SK-N-SH (cell line): ENCODE data around the gene PAPPA2. TPM values are rescaled to one million over a fixed set of nuclear protein-coding genes. Genes with fewer than 3 reads are reported as not detected.

Experiments used
- CTCF ChIA-PET: fragments of 300-600, 350-600 bp; formaldehyde crosslinking; extraction: SDS; loops from one replicate; lab custom pipeline; 2021; lab: Yijun Ruan, JAX
- POLR2A ChIA-PET: fragments of 350-600 bp; sonication (Branson Sonifier 250); formaldehyde crosslinking; extraction: SDS; loops from one replicate; lab custom pipeline; 2020; ENCODE audit warnings: antibody characterized with exemption, inconsistent platforms; lab: Yijun Ruan, JAX
- DNase-seq: peaks from one replicate; pipeline ENCODE4 v3.0.0; 2012
- H2AFZ ChIP-seq: fragments of 200-600 bp; sonication (generic); 2 replicates; pipeline ENCODE4 v1.8.1; 2016; ENCODE audit warnings: antibody characterized with exemption, mild to moderate bottlenecking, low read depth
- H3F3A ChIP-seq: fragments of 200-600 bp; sonication (generic); replicated peaks from 2 replicates; pipeline ENCODE3; 2016; ENCODE audit warnings: antibody characterized with exemption, mild to moderate bottlenecking; ENCODE audit not compliant: insufficient read depth
- H3K27ac ChIP-seq, 2 experiments: fragments of 200-500 bp in 1 of 2; fragments of 200-600 bp in 1 of 2; sonication (Bioruptor generic) in 1 of 2; sonication (generic), shearing (Covaris generic) in 1 of 2; 2 replicates each; pipeline versions ENCODE4 v1.5.1 to v1.6.1; 2014 to 2016; ENCODE audit warnings: low read depth in 2 of 2, inconsistent platforms in 1 of 2, low read length in 1 of 2, mild to moderate bottlenecking in 1 of 2, mixed read lengths in 1 of 2
- H3K27me3 ChIP-seq: fragments of 200-600 bp; sonication (generic), shearing (Covaris generic); 2 replicates; pipeline ENCODE4 v1.6.1; 2016; ENCODE audit warnings: mixed run types; ENCODE audit not compliant: insufficient read depth
- H3K36me3 ChIP-seq, 2 experiments: fragments of 200-500 bp in 1 of 2; fragments of 200-600 bp in 1 of 2; sonication (Bioruptor generic) in 1 of 2; sonication (generic) in 1 of 2; replicated peaks in 1 of 2; 2 replicates each; pipeline versions ENCODE3 to v1.5.1; 2014 to 2016; ENCODE audit warnings: low read length in 1 of 2, mild to moderate bottlenecking in 1 of 2; ENCODE audit not compliant: insufficient read depth in 2 of 2, control insufficient read depth in 1 of 2
- H3K4me1 ChIP-seq, 2 experiments: fragments of 200-500 bp in 1 of 2; fragments of 200-600 bp in 1 of 2; sonication (Bioruptor generic) in 1 of 2; sonication (generic), shearing (Covaris generic) in 1 of 2; 2 replicates each; pipeline versions ENCODE4 v1.5.1 to v1.6.1; 2014 to 2016; ENCODE audit warnings: low read depth in 1 of 2, low read length in 1 of 2, mixed run types in 1 of 2; ENCODE audit not compliant: insufficient read depth in 2 of 2, control insufficient read depth in 1 of 2
- H3K4me2 ChIP-seq: fragments of 200-600 bp; sonication (generic), shearing (Covaris generic); 2 replicates; pipeline ENCODE4 v1.6.1; 2017; ENCODE audit warnings: mixed run types
- H3K4me3 ChIP-seq, 2 experiments: fragments of 200-500 bp in 1 of 2; fragments of 200-600 bp in 1 of 2; sonication (Bioruptor generic) in 1 of 2; sonication (generic), shearing (Covaris generic) in 1 of 2; 2 replicates each; pipeline versions ENCODE4 v1.5.1 to v1.8.1; 2014 to 2016; ENCODE audit warnings: low read depth in 2 of 2, inconsistent platforms in 1 of 2, low read length in 1 of 2, mild to moderate bottlenecking in 1 of 2, mixed read lengths in 1 of 2, moderate library complexity in 1 of 2
- H3K79me2 ChIP-seq: fragments of 200-600 bp; sonication (generic); 2 replicates; pipeline ENCODE4 v1.8.1; 2017; ENCODE audit warnings: mild to moderate bottlenecking; ENCODE audit not compliant: insufficient read depth
- H3K9ac ChIP-seq: fragments of 200-600 bp; sonication (generic); 2 replicates; pipeline ENCODE4 v1.6.1; 2017; ENCODE audit warnings: mixed run types
- H3K9me2 ChIP-seq: fragments of 200-600 bp; sonication (generic); 2 replicates; pipeline ENCODE4 v1.6.1; 2017; ENCODE audit warnings: mixed run types
- H3K9me3 ChIP-seq: fragments of 200-600 bp; sonication (generic); 2 replicates; pipeline ENCODE4 v1.6.1; 2017; ENCODE audit warnings: mixed run types, mild to moderate bottlenecking, moderate library complexity
- H4K20me1 ChIP-seq: fragments of 200-600 bp; sonication (generic); 2 replicates; pipeline ENCODE4 v1.6.1; 2017; ENCODE audit warnings: mild to moderate bottlenecking, mixed run types; ENCODE audit not compliant: insufficient read depth
- CTCF ChIP-seq: fragments of 200-600 bp; sonication (generic); IDR thresholded peaks from 2 replicates; pipeline ENCODE4 v1.6.1; 2017; ENCODE audit warnings: antibody characterized with exemption, mild to moderate bottlenecking, moderate library complexity
- ELF1 ChIP-seq: IDR thresholded peaks from 2 replicates; pipeline ENCODE4 v1.4.0; 2012
- EP300 ChIP-seq, 2 experiments: IDR thresholded peaks; 2 replicates each; pipeline versions ENCODE4 v1.4.0 to v1.6.1; 2012; ENCODE audit warnings: borderline replicate concordance in 1 of 2, low read depth in 1 of 2, low read length in 1 of 2
- GABPA ChIP-seq: IDR thresholded peaks from 2 replicates; pipeline ENCODE4 v1.4.0; 2012; ENCODE audit warnings: low read depth, mild to moderate bottlenecking
- GATA2 ChIP-seq: sonication (generic); formaldehyde crosslinking; IDR thresholded peaks from 2 replicates; pipeline ENCODE4 v1.5.0; 2020; ENCODE audit warnings: mild to moderate bottlenecking, missing genetic modification reagents
- IRF3 ChIP-seq: fragments of 150-350 bp; IDR thresholded peaks from 2 replicates; pipeline ENCODE4 v1.6.1; 2016; ENCODE audit warnings: mild to moderate bottlenecking, low read depth, low read length
- MAX ChIP-seq: IDR thresholded peaks from 2 replicates; pipeline ENCODE4 v1.4.0; 2012; ENCODE audit warnings: low read depth
- NFIC ChIP-seq: IDR thresholded peaks from 2 replicates; pipeline ENCODE4 v1.4.0; 2012; ENCODE audit warnings: borderline replicate concordance
- NRF1 ChIP-seq: IDR thresholded peaks from 2 replicates; pipeline ENCODE4 v1.6.1; 2012; ENCODE audit warnings: low read depth, mild to moderate bottlenecking, low read length
- PBX3 ChIP-seq: IDR thresholded peaks from 2 replicates; pipeline ENCODE4; 2012
- POLR2AphosphoS5 ChIP-seq: IDR thresholded peaks from 2 replicates; pipeline ENCODE4 v1.6.1; 2012; ENCODE audit warnings: low read depth, low read length
- RCOR1 ChIP-seq: fragments of 150-350 bp; IDR thresholded peaks from 2 replicates; pipeline ENCODE4 v1.6.1; 2017; ENCODE audit warnings: antibody characterized with exemption, low read length
- RXRA ChIP-seq: IDR thresholded peaks from 2 replicates; pipeline ENCODE4 v1.4.0; 2012; ENCODE audit warnings: low read depth, mild to moderate bottlenecking, borderline replicate concordance
- SMC3 ChIP-seq: IDR thresholded peaks from 2 replicates; pipeline ENCODE4 v1.6.1; 2012; ENCODE audit warnings: low read depth, low read length, improper control_type of control experiment
- TAF1 ChIP-seq: IDR thresholded peaks from 2 replicates; pipeline ENCODE4 v1.6.1; 2012; ENCODE audit warnings: low read depth, mild to moderate bottlenecking, low read length, moderate library complexity, borderline replicate concordance
- TCF12 ChIP-seq: IDR thresholded peaks from 2 replicates; pipeline ENCODE4 v1.4.0; 2012
- TEAD4 ChIP-seq: IDR thresholded peaks from 2 replicates; pipeline ENCODE4 v1.4.0; 2012; ENCODE audit warnings: mild to moderate bottlenecking, borderline replicate concordance; ENCODE audit not compliant: insufficient read depth
- USF1 ChIP-seq: IDR thresholded peaks from 2 replicates; pipeline ENCODE4 v1.4.0; 2012; ENCODE audit warnings: low read depth, borderline replicate concordance
- WGBS: methylation state at CpG from one replicate; pipeline ENCODE4 v1.1.6; 2017; ENCODE audit warnings: low lambda C conversion rate; 5-methylcytosine and 5-hydroxymethylcytosine counted together
- polyA plus RNA-seq, 3 experiments: library from polyadenylated mRNA; depleted of rRNA; stranded (reverse); fragments of >200 nt; gene quantifications; 2 replicates each; pipeline ENCODE4 v1.2.3, GENCODE V29; 2012

The PAPPA2 gene
- polyA plus RNA-seq, 1 of the 3 experiments (the other 2 are of a cell fraction) = 0.02 TPM

- Histone ChIP-seq H3K27me3 (no peaks in the 10 kb centered on the region), H3K9me2 (no peaks in the 10 kb centered on the region), H3K36me3 (no peaks in the 10 kb centered on the region), H3K79me2 (no peaks in the 10 kb centered on the region), H3K4me1 (no peaks in the 10 kb centered on the region), H4K20me1 (no peaks in the 10 kb centered on the region), H2AFZ (no peak overlapping the region), H3K4me3 (no peak overlapping the region), H3K4me2 (no peak overlapping the region), H3K27ac (no peak overlapping the region), H3K9ac (no peak overlapping the region), H3K9me3 (no peaks in the 10 kb centered on the region), H3F3A (no peaks in the 10 kb centered on the region)
- CTCF ChIA-PET = interaction anchor here (1.0 to 7.4 kb wide), 12 partner anchors 11 to 1185 kb away, joined by 3 to 147 read pairs (median 12); no protein-coding TSS in a partner anchor
- 0% methylated on average over 2 of the region's 2 CpGs for WGBS
- POLR2A ChIA-PET = no interaction called here
- TF ChIP-seq POLR2AphosphoS5 = no peak
- no peak for TF ChIP-seq PBX3
- no peak for TF ChIP-seq TCF12
- TF ChIP-seq NRF1 = no peak
- no peak for TF ChIP-seq EP300 (IDR thresholded peaks at IDR 0.05; ENCODE audit: borderline replicate concordance in 1 of 2, low read depth in 1 of 2, low read length in 1 of 2)
- no peak for TF ChIP-seq CTCF
- no peak for TF ChIP-seq GATA2 (CRISPR knock-in tag)
- no peak for TF ChIP-seq TAF1
- TF ChIP-seq RCOR1 = no peak
- TF ChIP-seq GABPA = no peak
- no peak for TF ChIP-seq IRF3
- TF ChIP-seq MAX = no peak
- TF ChIP-seq SMC3 = no peak
- no peak for TF ChIP-seq USF1
- no peak for TF ChIP-seq NFIC
- TF ChIP-seq TEAD4 = no peak
- TF ChIP-seq ELF1 = no peak
- TF ChIP-seq RXRA = no peak
- no peak for DNase-seq
Measured at GRCh38 chr1:176558561-176558960, 95.6 kb downstream of the PAPPA2 start.
